GM20431 (cell line): Measurements from ENCODE around the gene WDR37.
"Not testable (repeated sequence)": the region's sequence is repeated elsewhere in the genome, so short reads cannot be mapped to it uniquely, and the experiment has no call there.

Source experiments
- in situ Hi-C: fragments of 300-500 bp; cut with MseI, MboI; formaldehyde crosslinking; loops from one replicate; pipeline ENCODE4 v1.15.0; 2020; ENCODE audit warnings: low sequenced_read_pairs; ENCODE audit not compliant: unreplicated experiment

Gene WDR37

GRCh38 chr10:1040133-1040532 lies 16.1 kb upstream of the WDR37 start:
- in situ Hi-C loops = no loop called here

DNA sequence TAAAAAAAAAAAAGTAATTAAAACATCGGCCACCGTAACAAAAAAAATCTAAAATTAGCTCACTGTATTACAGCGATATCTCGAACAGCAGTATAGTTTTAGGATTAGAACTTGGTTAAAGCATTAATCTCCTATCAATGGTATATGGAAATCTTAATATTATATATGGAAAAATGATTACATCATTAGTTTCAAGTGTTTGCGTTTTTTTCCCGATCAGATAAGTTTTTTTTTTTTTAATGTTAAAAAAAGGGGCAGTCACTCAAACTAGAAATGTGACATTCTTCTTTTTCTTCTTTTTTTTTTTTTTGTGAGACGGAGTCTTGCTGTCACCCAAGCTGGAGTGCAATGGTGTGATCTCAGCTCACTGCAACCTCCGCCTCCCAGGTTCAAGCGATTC lies 14.7 kb upstream of the WDR37 start:
- in situ Hi-C loops = no loop called here

- in situ Hi-C loops = no loop called here
Observed at GRCh38 chr10:1043532-1043995, 12.6 kb upstream of the WDR37 start.

DNA sequence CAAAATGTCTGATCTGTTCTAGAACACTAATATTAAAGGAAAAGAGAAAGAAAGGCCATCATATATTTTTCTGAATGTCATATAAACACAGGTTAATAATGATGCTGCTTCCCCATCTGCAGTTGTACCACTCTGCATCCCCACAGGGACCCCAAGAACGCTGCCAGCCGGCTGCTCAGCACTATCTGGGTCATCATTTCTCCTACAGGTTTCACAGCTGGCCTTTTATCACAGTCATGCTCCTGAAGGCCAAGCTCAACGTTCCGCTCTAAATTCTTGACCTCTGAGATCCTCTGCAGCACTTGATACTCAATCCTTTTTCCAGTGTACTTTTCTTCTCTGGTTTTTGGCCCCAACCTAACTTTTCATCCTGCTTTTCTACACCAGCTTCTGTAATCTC lies 12.0 kb upstream of the WDR37 start:
- in situ Hi-C loops = no loop called here

- in situ Hi-C loops = no loop called here
Observed at GRCh38 chr10:1044964-1045363, 11.2 kb upstream of the WDR37 start.

DNA sequence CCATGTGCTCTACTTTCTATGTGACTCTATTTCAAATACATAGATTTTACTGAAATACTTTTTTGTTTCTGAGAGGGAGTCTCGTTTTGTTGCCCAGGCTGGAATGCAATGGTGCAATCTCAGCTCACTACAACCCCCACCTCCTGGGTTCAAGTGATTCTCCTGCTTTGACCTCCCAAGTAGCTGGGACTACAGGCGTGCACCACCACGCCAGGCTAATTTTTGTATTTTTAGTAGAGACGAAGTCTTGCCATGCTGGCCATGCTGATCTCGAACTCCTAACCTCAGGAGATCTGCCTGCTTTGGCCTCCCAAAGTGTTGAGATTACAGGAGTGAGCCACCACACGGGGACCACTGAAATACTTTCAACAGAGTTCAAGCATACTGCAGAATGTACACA lies 10.8 kb upstream of the WDR37 start:
- in situ Hi-C loops = no loop called here

DNA sequence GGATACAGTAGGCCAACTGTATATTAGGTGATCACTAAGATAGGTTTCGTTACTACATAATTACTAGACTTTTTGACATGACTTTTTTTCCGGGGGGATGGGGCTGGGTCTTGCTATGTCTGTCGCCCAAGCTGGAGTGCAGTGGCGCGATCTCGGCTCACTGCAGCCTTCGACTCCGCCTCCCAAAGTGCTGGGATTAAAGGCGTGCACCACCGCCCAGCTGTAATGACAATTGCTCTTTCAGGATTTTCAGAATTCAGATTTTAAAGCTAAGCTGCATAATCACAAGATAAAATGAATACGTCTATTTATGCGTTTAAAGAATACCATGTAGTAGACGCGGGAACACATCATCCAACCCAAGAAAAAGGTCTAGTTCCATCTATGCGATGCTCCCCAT lies 8.2 kb upstream of the WDR37 start:
- in situ Hi-C loops = no loop called here

- in situ Hi-C loops = no loop called here
Observed at GRCh38 chr10:1048349-1048731, 7.8 kb upstream of the WDR37 start.

- in situ Hi-C loops = no loop called here
Observed at GRCh38 chr10:1048732-1049424, 7.3 kb upstream of the WDR37 start, which contains the start of gene IDI1. Gene IDI1, minus strand, starts transcription at chr10:1049119. Its CDS starts 116 bp downstream, at chr10:1049003.

DNA sequence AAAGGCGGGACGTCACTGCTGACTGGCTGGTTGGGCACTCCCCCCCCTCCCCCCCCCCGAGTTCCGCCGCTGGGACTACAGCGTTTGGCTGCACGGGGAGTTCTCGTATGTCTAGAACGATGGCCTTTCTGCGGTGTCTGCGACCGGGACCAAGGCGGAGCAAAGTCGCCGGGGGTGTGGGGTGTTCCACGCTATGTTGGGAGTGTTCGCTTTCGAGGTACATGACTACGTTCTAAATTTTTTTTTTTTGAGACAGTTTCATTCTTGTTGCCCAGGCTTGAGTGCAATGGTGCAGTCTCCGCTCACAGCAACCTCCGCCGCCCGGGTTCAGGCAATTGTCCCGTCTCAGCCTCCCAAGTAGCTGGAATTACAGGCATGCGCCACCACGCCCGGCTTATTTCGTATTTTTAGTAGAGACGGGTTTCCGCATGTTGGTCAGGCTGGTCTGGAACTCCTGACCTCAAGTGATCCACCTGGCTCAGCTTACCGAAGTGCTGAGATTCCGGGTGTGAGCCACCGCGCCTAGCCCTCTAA lies 6.7 kb upstream of the WDR37 start:
- in situ Hi-C loops = no loop called here

DNA sequence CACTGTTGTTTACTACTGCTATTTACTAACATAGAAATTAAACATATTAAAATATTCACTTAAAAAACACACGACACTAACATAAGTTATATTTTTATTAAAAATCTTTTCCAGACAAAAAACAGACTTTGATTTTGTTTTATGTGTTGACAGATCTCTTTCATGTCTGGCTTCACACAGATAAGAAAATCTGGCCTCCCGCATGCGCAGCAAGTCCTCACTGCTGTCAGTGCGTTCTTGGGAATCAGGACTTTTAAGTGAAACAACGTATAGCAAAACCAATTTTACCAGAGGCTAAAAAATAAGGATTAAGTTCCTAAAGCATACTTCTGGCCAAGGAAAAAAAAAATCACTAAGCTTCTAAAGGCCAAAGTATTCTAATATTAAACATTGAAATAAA lies 6.0 kb upstream of the WDR37 start:
- in situ Hi-C loops = no loop called here

- in situ Hi-C loops = no loop called here
Observed at GRCh38 chr10:1050554-1050953, 5.6 kb upstream of the WDR37 start.

DNA sequence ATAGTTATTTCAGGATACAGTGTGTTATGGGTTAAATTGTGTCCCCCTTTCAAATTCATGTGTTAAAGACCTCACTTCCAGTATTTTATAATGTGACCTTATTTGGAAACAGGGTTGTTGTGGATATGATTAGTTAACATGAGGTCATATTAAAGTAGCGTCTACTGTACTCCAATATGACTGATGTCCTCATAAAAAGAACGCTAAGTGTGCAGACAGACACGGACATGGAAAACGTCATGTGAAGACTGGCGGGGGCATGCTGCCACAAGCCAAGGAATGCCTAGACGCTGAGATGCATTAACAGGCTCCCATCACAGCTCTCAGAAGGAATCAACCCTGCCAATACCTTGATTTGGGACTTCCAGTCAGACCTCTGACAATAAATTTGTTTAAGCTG lies 1.5 kb upstream of the WDR37 start:
- in situ Hi-C loops = no loop called here

- in situ Hi-C loops = no loop called here
Observed at GRCh38 chr10:1057106-1057657, 997 bp downstream of the WDR37 start.

DNA sequence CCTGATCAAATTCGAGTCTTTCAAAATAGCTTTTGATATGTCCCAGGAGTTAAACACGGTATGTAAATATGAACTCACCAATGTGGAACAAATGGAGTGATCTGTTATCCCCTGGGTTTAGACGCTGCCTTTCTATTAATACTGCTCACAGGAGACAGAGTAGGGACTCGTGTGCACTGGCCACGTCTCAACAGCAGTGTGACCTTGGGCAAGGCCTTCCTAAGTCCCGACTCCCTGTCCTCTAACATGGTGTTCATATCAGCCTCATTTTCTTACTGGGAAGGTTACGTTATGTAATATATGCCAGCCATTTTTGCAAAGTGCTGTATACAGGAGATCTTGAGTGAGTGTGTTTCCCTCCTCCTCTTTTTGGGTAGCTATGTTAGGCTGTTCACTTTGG lies 1.8 kb downstream of the WDR37 start:
- in situ Hi-C loops = no loop called here

DNA sequence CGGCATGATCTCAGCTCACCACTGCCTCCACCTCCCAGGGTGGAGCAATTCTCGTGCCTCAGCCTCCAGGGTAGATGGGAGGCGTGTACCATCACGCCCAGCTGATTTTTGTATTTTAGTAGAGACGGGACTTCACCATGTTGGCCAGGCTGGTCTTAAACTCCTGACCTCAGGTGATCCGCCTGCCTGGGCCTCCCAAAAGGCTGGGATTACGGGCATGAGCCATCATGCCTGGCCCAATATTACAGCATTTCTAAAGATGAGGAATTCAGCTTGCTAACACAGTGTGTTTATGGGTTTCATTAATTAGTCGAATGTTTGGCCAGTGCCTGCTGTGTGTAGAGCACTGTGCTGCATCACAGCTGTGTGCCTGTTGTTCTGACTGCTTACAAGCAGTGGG lies 3.7 kb downstream of the WDR37 start:
- in situ Hi-C loops = no loop called here

GRCh38 chr10:1061930-1062774 lies 6.0 kb downstream of the WDR37 start:
- in situ Hi-C loops = no loop called here

- in situ Hi-C loops = no loop called here
Observed at GRCh38 chr10:1063232-1063865, 7.2 kb downstream of the WDR37 start.

- in situ Hi-C loops = no loop called here
Observed at GRCh38 chr10:1064964-1065247, 8.7 kb downstream of the WDR37 start.

DNA sequence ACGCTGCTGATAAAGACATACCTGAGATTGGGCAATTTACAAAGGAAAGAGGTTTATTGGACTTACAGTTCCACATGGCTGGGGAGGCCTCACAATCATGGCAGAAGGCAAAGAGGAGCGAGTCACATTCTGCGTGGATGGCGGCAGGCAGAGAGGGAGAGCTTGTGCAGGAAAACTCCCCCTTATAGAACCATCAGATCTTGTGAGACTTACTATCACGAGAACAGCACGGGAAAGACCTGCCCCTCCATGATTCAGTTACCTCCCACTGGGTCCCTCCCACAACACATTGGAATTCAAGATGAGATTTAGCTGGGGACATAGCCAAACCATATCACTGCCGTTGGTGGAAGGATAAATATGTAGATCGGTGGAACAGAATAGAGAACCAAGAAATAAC lies 10.5 kb downstream of the WDR37 start:
- in situ Hi-C loops = not testable (repeated sequence)
